GM12891 (cell line): Measurements from ENCODE around the gene HOPX.

ENCODE experiments used
- PAX5 ChIP-seq: IDR thresholded peaks from 2 replicates; pipeline ENCODE4 v1.6.1; 2011; ENCODE audit warnings: low read length, moderate library complexity, mild to moderate bottlenecking; ENCODE audit not compliant: insufficient read depth, severe bottlenecking
- POLR2A ChIP-seq: IDR thresholded peaks from 2 replicates; pipeline ENCODE4 v1.6.1; 2011; ENCODE audit warnings: low read depth, low read length, control low read depth
- POLR2AphosphoS5 ChIP-seq: IDR thresholded peaks from 2 replicates; pipeline ENCODE4 v1.6.1; 2011; ENCODE audit warnings: low read depth, low read length, control low read depth
- POU2F2 ChIP-seq: IDR thresholded peaks from 2 replicates; pipeline ENCODE4 v1.6.1; 2011; ENCODE audit warnings: low read depth, mild to moderate bottlenecking, control low read depth, low read length, moderate library complexity
- TAF1 ChIP-seq: IDR thresholded peaks from 2 replicates; pipeline ENCODE4 v1.6.1; 2011; ENCODE audit warnings: low read depth, low read length, control low read depth

DNA sequence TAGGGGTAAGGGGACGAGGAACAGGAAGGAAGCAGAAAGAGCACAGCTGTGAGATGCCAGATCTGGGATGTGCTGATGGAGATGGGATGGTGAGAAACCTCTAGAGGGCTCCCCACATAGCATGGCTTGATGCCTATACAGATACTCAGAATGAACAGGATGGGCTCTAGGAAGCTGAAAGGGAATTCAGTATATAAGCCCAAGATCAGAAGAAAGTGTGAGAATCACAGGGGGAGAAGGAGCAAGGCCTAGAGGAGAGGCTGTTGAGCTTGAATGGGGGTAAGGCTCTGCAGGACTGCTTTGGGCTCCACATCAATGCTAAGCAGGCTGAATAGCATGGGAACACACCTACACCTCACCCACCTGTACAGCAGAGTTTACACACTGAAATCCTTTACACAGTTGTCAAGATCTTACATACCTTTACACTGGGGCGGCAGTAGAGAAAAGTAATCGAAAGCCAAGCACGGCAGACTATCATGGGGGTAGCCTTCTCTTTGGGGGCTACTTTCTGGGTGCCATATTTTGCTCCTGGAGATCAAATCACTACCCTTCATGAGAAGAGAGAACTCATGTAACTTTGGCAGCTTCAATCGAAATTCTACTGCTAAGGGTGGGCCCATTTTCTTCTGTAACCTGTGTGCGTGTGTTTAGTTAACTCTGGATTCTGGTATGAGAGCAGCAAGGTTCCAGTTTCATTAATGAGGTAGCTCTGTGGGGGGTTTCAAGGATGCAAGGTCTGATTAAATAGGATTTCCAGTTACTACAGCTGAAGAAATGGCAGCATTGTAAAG is 30.6 kb downstream of the HOPX start:
- TF ChIP-seq POLR2A (no peak), POLR2AphosphoS5 (no peak), POU2F2 (no peak), TAF1 (no peak), PAX5 (no peak)
